ENCODE measurements around the gene CLC.
"Not testable (repeated sequence)": the region's sequence is repeated elsewhere in the genome, so short reads cannot be mapped to it uniquely, and the experiment has no call there.

DNA sequence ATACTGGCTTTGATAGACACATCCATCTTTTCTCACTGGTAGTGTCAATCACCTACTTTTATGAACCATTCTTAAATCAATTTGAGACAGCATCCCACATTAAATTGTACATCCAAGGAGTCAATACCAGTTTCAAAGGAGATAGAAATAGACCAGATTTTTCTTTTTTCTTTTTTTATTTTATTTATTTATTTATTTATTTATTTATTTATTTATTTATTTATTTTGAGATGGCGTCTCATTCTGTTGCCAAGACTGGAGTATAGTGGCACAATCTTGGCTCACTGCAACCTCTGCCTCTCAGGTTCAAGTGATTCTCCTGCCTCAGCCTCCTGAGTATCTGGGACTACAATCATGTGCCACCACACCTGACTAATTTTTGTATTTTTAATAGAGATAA lies 24.0 kb upstream of the CLC start:
- TF ChIP-seq, protein P1, sequence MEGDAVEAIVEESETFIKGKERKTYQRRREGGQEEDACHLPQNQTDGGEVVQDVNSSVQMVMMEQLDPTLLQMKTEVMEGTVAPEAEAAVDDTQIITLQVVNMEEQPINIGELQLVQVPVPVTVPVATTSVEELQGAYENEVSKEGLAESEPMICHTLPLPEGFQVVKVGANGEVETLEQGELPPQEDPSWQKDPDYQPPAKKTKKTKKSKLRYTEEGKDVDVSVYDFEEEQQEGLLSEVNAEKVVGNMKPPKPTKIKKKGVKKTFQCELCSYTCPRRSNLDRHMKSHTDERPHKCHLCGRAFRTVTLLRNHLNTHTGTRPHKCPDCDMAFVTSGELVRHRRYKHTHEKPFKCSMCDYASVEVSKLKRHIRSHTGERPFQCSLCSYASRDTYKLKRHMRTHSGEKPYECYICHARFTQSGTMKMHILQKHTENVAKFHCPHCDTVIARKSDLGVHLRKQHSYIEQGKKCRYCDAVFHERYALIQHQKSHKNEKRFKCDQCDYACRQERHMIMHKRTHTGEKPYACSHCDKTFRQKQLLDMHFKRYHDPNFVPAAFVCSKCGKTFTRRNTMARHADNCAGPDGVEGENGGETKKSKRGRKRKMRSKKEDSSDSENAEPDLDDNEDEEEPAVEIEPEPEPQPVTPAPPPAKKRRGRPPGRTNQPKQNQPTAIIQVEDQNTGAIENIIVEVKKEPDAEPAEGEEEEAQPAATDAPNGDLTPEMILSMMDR (IDR thresholded peaks at IDR 0.05): not testable (repeated sequence)
- TF ChIP-seq EZH2 (IDR thresholded peaks at IDR 0.05; ENCODE audit: borderline replicate concordance, insufficient read depth, low read depth, low read length, poor library complexity, severe bottlenecking): not testable (repeated sequence)
